HL-60 (cell line): Measurements from ENCODE around the gene FABP7.

Source experiments
- POLR2AphosphoS5 ChIP-seq: IDR thresholded peaks from 2 replicates; pipeline ENCODE4 v1.6.1; 2012; ENCODE audit warnings: low read depth
- TF ChIP-seq, protein P1 (sequence below): IDR thresholded peaks from one replicate; pipeline ENCODE4 v1.5.1; 2011; ENCODE audit warnings: low read length, control low read depth, inconsistent platforms; ENCODE audit not compliant: insufficient read depth

DNA sequence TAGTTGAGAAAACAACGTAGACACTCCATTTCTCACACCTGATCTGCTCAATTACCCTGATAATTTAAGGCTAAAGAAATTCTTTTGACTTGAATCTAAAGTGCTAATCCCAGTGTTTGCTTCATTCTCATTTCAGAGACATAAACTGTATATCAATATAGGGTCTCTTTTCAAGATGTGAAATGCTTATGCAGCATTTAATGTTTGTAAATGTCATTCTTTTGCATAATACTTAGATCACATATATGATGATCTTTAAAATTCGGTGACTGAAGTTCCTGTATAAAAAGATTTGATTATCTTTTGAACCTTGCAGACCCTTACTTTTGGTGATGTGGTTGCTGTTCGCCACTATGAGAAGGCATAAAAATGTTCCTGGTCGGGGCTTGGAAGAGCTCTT lies 3.9 kb downstream of the FABP7 start:
- TF ChIP-seq, protein P1, sequence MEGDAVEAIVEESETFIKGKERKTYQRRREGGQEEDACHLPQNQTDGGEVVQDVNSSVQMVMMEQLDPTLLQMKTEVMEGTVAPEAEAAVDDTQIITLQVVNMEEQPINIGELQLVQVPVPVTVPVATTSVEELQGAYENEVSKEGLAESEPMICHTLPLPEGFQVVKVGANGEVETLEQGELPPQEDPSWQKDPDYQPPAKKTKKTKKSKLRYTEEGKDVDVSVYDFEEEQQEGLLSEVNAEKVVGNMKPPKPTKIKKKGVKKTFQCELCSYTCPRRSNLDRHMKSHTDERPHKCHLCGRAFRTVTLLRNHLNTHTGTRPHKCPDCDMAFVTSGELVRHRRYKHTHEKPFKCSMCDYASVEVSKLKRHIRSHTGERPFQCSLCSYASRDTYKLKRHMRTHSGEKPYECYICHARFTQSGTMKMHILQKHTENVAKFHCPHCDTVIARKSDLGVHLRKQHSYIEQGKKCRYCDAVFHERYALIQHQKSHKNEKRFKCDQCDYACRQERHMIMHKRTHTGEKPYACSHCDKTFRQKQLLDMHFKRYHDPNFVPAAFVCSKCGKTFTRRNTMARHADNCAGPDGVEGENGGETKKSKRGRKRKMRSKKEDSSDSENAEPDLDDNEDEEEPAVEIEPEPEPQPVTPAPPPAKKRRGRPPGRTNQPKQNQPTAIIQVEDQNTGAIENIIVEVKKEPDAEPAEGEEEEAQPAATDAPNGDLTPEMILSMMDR, result no peak
- TF ChIP-seq POLR2AphosphoS5, result no peak
